Stimulated activated CD4-positive, alpha-beta T cell treated with anti-CD3 and anti-CD28 coated beads, TNF-alpha, amount 100 ng/mL, for 24 hours (primary cell): Measurements from ENCODE around the gene TKT.

Source experiments
- DNase-seq, 3 experiments: peaks; one replicate each; pipeline ENCODE4 v3.0.0-alpha.2; 2020; ENCODE audit warnings: low read depth in 3 of 3

The TKT gene

GRCh38 chr3:53224026-53224425 is 31.8 kb downstream of the TKT start:
- no peak for DNase-seq

DNA sequence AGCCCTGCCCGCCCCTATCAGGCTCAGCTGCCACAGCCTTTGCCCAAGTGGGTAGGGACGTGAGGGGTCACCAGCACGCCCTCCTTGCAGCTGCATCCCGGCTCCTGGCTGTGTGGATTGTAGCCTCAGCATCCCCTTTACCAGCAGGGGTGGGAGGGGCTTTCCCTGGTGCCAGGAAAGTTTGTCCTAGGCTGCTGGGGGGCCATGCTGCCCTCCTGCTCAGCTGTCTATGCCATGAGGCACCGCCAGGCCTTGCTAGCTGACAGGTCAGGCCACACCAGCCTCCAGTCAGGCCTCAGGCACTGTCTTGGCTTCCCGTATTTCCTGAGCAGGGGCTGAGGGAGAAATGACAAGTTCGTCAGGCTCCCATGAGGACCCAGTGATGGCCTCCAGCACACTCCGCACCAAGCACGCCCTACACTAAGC is 32.3 kb downstream of the TKT start:
- no peak for DNase-seq

DNA sequence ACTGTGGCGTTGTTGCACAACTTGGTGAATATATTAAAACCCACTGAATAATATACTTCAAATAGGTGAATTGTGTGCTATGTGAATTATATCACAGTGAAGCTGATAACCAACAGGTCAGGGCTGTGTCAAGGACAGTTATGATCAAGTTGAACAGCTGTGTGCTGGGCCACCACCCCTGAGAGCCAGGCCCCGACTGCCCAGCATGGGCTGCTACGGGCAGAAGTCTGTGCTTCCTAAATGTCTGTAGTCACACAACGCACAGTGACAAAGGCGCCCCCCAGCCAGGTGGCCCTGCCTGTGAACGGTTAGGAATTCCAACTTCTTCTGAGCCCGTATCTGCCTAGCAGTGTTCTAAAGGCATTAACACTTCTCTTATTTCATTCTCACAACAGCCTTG is 32.8 kb downstream of the TKT start:
- no peak for DNase-seq

DNA sequence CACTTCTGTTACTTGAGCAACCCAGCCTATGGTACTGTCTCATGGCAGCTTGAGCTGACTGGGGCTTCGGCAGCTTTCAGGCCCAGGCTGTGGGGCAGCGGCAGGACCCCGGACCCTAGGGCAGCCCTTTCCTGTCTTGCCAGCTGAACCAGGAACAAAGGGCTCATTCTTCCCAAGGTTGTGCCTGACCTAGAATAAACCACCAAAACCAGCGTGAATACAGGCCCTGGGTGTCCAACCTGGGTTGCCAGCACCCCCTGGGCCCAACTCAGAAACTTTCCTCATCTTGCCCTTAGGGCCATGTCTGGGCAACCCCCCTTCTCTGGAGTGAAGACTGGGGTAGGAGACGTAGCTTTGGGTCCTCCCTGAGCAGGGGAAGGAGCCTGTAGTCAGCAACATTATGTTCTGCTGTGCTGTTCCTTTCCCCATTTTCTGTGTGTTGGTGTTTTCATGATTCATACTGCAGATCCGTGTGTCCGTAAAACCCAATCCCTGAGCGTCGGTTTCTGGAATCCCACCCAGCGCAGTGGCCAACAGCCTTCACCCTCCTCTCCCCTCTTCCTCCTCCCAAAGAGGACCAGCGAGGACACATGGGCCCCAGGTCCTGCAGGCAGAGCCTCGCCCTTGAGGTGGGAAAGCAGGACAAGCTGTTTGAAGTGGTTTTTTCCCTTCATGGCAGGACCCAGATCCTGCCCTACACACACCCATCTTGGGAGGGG is 33.5 kb downstream of the TKT start:
- DNase-seq = no peak

- no peak for DNase-seq
These were observed 34.0 kb downstream of the TKT start for GRCh38 chr3:53221827-53222182.

GRCh38 chr3:53221345-53221744 is 34.5 kb downstream of the TKT start:
- no peak for DNase-seq

- DNase-seq = peak; percentile 58 to 83 (median 64)
These were observed 35.8 kb downstream of the TKT start for GRCh38 chr3:53219895-53220483.

GRCh38 chr3:53218131-53218530 is 37.7 kb downstream of the TKT start:
- no peak for DNase-seq

DNA sequence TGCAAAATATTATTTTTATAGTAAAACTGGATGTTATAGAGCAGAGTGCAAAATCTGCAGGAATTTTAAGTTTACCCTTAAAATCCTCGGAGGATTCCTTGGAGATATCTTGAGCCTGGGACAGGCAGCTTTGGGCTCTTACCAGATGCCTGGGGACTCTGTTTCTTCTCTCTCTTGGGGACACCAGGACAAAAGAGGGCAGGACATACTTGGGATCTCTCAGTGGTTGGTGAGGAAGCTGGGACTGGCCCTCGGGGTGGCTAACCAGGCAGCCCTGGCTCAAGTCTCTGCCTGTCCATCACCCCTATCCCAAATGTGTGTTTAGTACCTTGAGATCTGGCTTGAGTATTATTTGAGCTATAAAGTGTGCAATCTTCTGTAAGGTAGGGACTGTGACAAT is 38.6 kb downstream of the TKT start:
- DNase-seq = no peak

DNA sequence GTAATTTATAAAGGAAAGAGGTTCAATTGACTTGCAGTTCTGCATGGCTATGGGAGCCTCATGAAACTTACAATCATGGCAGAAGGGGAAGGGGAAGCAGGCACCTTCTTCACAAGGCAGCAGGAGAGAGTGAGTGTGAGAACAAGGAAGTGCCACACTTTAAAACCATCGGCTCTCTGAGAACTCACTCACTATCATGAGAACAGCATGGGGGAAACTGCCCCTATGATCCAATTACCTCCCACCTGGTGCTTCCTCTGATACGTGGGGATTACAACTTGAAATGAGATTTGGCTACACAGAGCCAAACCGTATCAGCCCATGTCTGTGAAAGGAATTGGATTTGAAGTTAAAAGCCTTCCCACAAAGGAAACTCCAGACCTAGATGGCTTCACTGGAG is 39.1 kb downstream of the TKT start:
- DNase-seq = no peak

DNA sequence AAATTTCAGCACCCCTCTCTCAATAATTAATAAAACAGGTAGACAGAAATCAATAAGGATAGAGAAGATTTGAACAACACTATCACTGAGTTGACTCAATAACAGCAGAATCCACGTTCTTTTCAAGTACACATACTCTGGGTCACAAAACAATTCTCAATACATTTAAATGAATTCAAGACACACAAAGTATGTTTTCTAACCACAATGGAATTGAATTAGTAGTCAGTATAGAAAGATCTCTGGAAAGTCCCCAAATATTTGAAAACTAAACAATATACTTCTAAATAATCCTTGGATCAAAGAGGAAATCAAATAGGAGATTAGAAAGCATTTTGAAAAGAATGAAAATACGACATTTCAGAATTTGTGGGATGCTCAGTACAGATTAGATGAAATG is 40.0 kb downstream of the TKT start:
- no peak for DNase-seq

- DNase-seq = no peak
These were observed 42.5 kb downstream of the TKT start for GRCh38 chr3:53213276-53213675.

DNA sequence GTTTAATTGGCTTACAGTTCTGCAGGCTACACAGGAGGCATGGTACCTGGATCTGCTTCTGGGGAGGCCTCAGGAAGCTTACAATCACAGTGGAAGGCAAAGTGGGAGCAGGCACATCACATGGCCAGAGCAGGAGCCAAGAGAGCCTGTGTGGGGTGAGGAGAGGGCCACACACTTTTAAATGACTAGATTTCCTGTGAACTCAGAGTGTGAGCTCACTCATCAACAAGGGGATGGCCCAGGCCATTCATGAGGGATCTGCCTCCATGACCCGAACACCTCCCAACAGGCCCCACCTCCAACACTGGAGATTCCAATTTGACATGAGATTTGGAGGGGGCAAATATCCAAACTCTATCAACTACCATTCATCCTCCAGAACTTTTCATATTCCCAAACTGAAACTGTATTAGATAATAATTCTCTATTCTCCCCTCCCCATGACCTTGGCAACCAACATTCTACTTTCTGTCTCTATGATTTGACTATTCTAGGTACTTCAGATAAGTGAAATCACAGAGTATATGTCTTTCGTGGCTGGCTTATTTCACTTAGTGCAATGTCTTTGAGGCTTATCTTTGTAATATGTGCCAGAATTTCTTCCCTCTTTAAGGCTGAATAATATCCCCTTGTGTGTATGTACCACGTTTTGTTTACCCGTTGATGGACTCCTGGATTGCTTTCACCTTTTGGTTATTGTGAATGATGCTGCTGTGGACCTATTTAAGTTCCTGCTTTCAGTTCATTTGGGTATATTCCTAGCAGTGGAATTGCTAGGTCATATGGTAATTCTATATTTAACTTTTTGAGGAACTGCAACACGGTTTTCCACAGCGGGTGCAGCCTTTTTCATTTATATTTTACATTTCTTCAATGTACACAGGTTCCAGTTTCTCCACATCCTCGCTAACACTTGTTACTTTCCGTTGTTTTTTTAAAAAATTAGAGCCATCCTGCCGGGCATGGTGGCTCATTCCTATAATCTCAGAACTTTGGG is 43.8 kb downstream of the TKT start:
- DNase-seq = no peak

DNA sequence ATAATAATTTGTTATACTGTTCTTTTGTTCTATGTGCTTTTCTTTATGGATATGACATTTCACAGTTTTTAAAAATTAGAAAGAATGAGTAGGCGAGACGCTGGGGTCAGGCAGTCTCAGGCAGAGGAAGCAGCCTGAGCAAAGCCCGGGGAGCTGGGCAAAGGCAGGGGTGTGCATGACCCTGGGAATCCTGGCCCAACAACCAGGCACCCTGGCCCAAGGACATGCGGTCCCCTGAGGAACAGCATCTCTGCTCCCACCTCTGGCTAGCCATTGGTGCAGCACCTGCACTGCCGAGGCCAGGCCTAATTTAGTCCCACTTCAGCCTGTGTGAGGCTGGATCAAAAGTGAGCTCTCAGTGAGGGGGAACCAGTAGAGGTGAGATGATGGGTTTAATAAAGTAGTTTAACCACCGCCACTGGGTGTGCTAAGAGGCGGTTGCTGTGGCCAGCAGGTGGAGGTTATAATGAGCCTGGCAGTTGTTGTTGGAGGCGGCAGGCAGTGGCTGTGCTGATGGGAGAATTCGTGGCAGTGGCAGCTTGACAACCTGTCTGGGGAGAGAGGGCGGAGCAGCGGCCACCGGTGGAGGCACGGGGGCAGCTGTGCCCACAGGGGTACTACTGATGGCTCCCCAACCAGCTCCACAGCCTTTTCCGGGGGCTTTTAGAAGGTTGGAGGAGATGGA is 53.3 kb downstream of the TKT start:
- no peak for DNase-seq

GRCh38 chr3:53200501-53201498 is 55.0 kb downstream of the TKT start:
- DNase-seq = no peak

DNA sequence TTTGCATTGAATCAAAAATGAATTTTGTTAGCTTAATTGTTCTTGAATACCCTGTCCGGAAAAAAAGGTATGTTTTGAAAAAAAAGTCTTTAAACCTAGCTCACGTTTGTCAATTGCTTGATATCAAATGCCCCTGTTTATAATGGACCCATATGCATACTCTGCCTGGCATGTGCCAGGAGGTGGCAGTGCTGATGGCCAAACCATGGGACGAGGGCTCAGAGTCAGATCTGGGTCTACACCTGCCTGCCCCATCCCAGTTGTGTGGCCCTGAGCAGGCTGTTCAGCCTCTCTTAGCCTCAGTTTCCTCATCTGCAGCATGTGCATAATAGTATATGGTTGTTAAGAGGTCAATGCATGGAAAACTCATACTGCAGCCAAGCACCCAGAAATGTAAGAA is 56.0 kb downstream of the TKT start:
- DNase-seq = no peak

- no peak for DNase-seq
These were observed 56.8 kb downstream of the TKT start for GRCh38 chr3:53198996-53199395.

DNA sequence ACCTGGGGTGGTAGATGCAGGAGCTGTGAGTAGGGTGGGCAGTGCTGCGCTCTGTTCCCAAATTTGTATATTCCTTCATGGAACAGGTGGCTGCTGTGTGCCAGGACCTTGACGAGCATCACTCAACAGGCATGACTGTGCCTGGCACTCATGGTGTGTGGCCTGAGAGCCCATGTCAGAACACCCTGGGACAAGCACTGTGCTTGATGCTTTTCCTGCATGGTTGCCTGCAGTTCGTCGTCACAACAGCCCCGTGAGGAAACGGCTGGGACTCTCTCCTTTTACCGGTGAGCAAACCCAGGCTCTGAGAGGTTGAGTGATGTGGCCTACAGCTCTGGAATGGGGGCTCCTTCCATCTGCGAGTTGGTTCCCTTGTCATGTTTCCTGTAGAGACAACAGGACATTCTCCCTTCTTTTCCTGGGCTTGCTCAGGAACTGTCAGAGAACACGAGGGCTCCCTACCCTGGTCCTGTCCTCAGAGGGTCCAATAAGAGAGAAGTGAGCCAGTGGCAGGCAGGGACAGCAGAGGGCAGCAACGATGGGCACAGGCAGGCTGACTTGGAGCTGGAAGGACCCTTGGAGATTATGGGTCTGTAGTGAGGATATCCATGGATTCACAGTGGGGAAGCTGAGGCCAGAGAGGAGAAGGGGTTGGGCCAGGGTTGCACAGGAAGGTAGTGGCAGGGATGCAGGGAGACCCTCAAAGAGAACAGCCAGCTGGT is 57.4 kb downstream of the TKT start:
- DNase-seq = no peak

GRCh38 chr3:53196575-53197407 is 59.0 kb downstream of the TKT start:
- peak in 2 of 3 experiments; percentile 10 to 48 for DNase-seq
